ENCODE data around the gene LRP10.

DNA sequence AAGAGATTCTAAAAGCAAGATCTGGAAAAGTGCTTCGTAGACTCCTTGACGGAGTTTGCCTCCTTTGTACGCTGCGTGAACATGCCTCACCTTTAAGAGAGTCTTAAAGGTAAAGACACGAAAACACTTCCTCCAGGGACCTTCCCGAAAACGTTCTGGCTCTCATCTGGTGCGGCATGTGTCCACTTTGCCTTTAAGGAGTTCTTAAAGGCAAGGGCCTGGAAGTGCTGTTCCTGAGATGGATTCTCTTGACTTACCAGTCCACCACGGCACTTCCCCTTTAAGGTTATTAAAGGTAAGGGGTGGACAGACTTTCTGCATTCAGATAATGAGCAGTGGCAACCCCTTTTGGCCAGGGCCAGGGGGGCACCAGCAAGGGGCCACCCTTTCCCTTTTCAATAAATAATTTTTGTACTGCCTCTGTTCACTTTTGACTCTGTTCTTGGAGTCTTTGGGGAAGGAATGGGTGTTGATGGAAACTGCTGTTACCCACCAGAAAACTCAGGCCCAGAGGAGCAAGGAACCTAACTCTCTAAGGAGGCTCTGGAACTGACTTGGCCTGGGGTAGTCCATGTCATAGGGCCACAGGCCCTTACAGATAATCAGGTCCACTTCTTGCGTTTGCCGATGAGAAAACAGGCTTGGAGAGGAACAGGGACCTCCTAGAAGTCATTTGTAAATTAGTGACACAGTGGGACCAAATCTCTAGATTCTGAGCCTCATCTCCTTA, 15.9 kb downstream of the LRP10 start:
- TF ChIP-seq, protein P1, sequence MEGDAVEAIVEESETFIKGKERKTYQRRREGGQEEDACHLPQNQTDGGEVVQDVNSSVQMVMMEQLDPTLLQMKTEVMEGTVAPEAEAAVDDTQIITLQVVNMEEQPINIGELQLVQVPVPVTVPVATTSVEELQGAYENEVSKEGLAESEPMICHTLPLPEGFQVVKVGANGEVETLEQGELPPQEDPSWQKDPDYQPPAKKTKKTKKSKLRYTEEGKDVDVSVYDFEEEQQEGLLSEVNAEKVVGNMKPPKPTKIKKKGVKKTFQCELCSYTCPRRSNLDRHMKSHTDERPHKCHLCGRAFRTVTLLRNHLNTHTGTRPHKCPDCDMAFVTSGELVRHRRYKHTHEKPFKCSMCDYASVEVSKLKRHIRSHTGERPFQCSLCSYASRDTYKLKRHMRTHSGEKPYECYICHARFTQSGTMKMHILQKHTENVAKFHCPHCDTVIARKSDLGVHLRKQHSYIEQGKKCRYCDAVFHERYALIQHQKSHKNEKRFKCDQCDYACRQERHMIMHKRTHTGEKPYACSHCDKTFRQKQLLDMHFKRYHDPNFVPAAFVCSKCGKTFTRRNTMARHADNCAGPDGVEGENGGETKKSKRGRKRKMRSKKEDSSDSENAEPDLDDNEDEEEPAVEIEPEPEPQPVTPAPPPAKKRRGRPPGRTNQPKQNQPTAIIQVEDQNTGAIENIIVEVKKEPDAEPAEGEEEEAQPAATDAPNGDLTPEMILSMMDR (conservative IDR thresholded peaks at IDR 0.05; ENCODE audit: low read depth, low read length) = no peak
- no peak for TF ChIP-seq EZH2 (IDR thresholded peaks at IDR 0.05; ENCODE audit: borderline replicate concordance, low read depth, low read length, poor library complexity, severe bottlenecking)
